Breast epithelium (tissue), 4 donors: Measurements from ENCODE around the gene CPT2. TPM values are rescaled to one million over a fixed set of nuclear protein-coding genes. Genes with fewer than 3 reads are reported as not detected.

Experiments
- DNase-seq, 2 donors: peaks; one replicate each; pipeline ENCODE4 v3.0.0-alpha.2; 2019; ENCODE audit warnings: low spot score in 2 of 2
- H3K27ac ChIP-seq, 2 donors: fragments of 200-600 bp; sonication (generic) in 1 of 2; one replicate each; pipeline ENCODE4 v1.5.1; 2016 to 2019; ENCODE audit warnings: mild to moderate bottlenecking in 1 of 2
- H3K27me3 ChIP-seq, 2 donors: fragments of 200-600 bp; sonication (generic) in 1 of 2; one replicate each; pipeline versions ENCODE4 v1.5.1 to v1.6.0; 2017 to 2019; ENCODE audit warnings: control low read depth in 1 of 2, mild to moderate bottlenecking in 1 of 2
- H3K36me3 ChIP-seq: fragments of 200-600 bp; one replicate; pipeline ENCODE4 v1.5.1; 2019
- H3K4me1 ChIP-seq, 2 donors: fragments of 200-600 bp; sonication (generic); one replicate each; pipeline ENCODE4 v1.5.1; 2016 to 2019; ENCODE audit warnings: control low read depth in 1 of 2
- H3K4me3 ChIP-seq, 3 donors: fragments of 200-600 bp; sonication (generic); 1 replicate in 2 of 3; 2 replicates in 1 of 3; pipeline ENCODE4 v1.5.1; 2016 to 2019; ENCODE audit warnings: mild to moderate bottlenecking in 3 of 3, moderate library complexity in 2 of 3
- H3K9me3 ChIP-seq, 2 donors: fragments of 200-600 bp; sonication (generic) in 1 of 2; one replicate each; pipeline ENCODE4 v1.5.1; 2016 to 2019; ENCODE audit warnings: control low read depth in 1 of 2
- CTCF ChIP-seq, 3 donors: fragments of 450-650 bp; IDR thresholded peaks; one replicate each; pipeline ENCODE4 v1.5.1; 2016 to 2017; ENCODE audit warnings: antibody characterized with exemption in 3 of 3, mild to moderate bottlenecking in 3 of 3, moderate library complexity in 3 of 3
- POLR2A ChIP-seq: fragments of 450-650 bp; IDR thresholded peaks from one replicate; pipeline ENCODE4 v1.6.1; 2016; ENCODE audit warnings: antibody characterized with exemption, mild to moderate bottlenecking, moderate library complexity
- POLR2AphosphoS5 ChIP-seq, 3 donors: sonication (generic); formaldehyde crosslinking; IDR thresholded peaks; one replicate each; pipeline ENCODE4 v1.6.1; 2017; ENCODE audit warnings: antibody characterized with exemption in 3 of 3
- intact Hi-C: fragments of 100-400 bp; cut with DNase I; formaldehyde crosslinking; loops from one replicate; pipeline ENCODE4 v1.15.1; 2023; ENCODE audit warnings: low total_unique reads
- total RNA-seq, 3 donors: library from RNA; depleted of rRNA; stranded (reverse); fragments of >200 nt; gene quantifications; one replicate each; pipeline ENCODE4 v1.1.0, GENCODE V29; 2016

CPT2 gene
- total RNA-seq, 3 donors from 2014 or later, result 20.5 to 26.2 (median 22.9) TPM

GRCh38 chr1:53256511-53257453, 60.2 kb downstream of the CPT2 start:
- TF ChIP-seq POLR2A (no peak), CTCF (IDR thresholded peaks at IDR 0.05) (no peak), POLR2AphosphoS5 (IDR thresholded peaks at IDR 0.05) (no peak)
- intact Hi-C loops, result no loop called here
- no peak overlapping the region for H3K27ac ChIP-seq
- no peaks in the 10 kb centered on the region for H3K36me3 ChIP-seq
- H3K9me3 ChIP-seq, result no peaks in the 10 kb centered on the region
- no peak for DNase-seq
- no peaks in the 10 kb centered on the region for H3K4me1 ChIP-seq
- no peaks in the 10 kb centered on the region for H3K27me3 ChIP-seq
- H3K4me3 ChIP-seq, result no peak overlapping the region

GRCh38 chr1:53257454-53258081, 60.9 kb downstream of the CPT2 start:
- Histone ChIP-seq H3K27me3 (no peaks in the 10 kb centered on the region), H3K9me3 (no peaks in the 10 kb centered on the region), H3K27ac (no peak overlapping the region), H3K4me3 (no peak overlapping the region), H3K36me3 (no peaks in the 10 kb centered on the region), H3K4me1 (no peaks in the 10 kb centered on the region)
- intact Hi-C loops, result no loop called here
- DNase-seq, result no peak
- TF ChIP-seq CTCF (IDR thresholded peaks at IDR 0.05) (no peak), POLR2A (no peak), POLR2AphosphoS5 (IDR thresholded peaks at IDR 0.05) (no peak)

- Histone ChIP-seq H3K4me1 (no peaks in the 10 kb centered on the region), H3K9me3 (no peaks in the 10 kb centered on the region), H3K36me3 (no peaks in the 10 kb centered on the region), H3K27me3 (no peaks in the 10 kb centered on the region), H3K4me3 (no peak overlapping the region), H3K27ac (no peak overlapping the region)
- intact Hi-C loops, result no loop called here
- TF ChIP-seq CTCF (IDR thresholded peaks at IDR 0.05) (no peak), POLR2A (no peak), POLR2AphosphoS5 (IDR thresholded peaks at IDR 0.05) (no peak)
- DNase-seq, result no peak
Observed at GRCh38 chr1:53258216-53258615, 61.6 kb downstream of the CPT2 start.

GRCh38 chr1:53259932-53260331, 63.3 kb downstream of the CPT2 start:
- TF ChIP-seq POLR2AphosphoS5 (IDR thresholded peaks at IDR 0.05), result no peak
- no peak for TF ChIP-seq POLR2A
- TF ChIP-seq CTCF (IDR thresholded peaks at IDR 0.05), result no peak
- no peak for DNase-seq
- intact Hi-C loops, result no loop called here
- Histone ChIP-seq H3K4me1 (no peaks in the 10 kb centered on the region), H3K27ac (no peak overlapping the region), H3K9me3 (no peaks in the 10 kb centered on the region), H3K4me3 (no peak overlapping the region), H3K27me3 (no peaks in the 10 kb centered on the region), H3K36me3 (no peaks in the 10 kb centered on the region)

GRCh38 chr1:53260631-53261247, 64.1 kb downstream of the CPT2 start:
- DNase-seq, result no peak
- TF ChIP-seq POLR2A (no peak), CTCF (IDR thresholded peaks at IDR 0.05) (no peak), POLR2AphosphoS5 (IDR thresholded peaks at IDR 0.05) (no peak)
- no peaks in the 10 kb centered on the region for H3K9me3 ChIP-seq
- H3K36me3 ChIP-seq, result no peaks in the 10 kb centered on the region
- no peaks in the 10 kb centered on the region for H3K4me1 ChIP-seq
- H3K27me3 ChIP-seq, result no peaks in the 10 kb centered on the region
- no peak overlapping the region for H3K4me3 ChIP-seq
- intact Hi-C loops, result no loop called here
- H3K27ac ChIP-seq, result no peak overlapping the region
